ENCODE data around the gene AP5S1. TPM values are rescaled to one million over a fixed set of nuclear protein-coding genes. Genes with fewer than 3 reads are reported as not detected.
"Not testable (repeated sequence)": the region's sequence is repeated elsewhere in the genome, so short reads cannot be mapped to it uniquely, and the experiment has no call there.

Gene AP5S1
- total and polyA plus RNA-seq, 10 of the 15 experiments (the other 5 are each of a cell fraction or from before 2014, with no cell fraction given): 3.8 to 13.2 (median 7.8) TPM

DNA sequence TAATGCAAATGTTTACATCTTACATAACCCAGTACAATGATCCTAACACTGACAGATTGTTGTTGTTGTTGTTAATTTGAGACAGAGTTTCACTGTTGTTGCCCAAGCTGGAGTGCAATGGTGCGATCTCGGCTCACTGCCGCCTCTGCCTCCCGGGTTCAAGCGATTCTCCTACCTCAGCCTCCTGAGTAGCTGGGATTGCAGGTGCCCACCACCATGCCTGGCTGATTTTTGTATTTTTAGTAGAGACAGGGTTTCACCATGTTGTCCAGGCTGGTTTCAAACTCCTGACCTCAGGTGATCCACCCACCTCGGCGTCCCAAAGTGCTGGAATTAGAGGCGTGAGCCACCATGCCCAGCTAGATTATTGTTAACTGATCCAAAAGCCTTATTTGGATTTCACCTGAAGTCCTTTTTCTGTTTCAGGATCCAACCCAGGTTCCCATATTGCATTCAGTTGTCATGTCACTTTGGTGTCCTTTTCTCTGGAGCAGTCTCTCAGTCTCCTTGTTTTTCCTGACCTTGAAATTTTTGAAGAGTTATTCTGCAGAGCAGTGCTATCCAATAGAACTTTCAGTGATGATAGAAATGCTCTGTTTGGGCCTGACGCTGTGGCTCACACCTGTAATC is 23.8 kb downstream of the AP5S1 start:
- H3K9me3 ChIP-seq (replicated peaks; ENCODE audit: control insufficient read depth, insufficient read depth, low read length); H3K9ac ChIP-seq (ENCODE audit: control insufficient read depth, insufficient read depth, low read length); in situ Hi-C loops (cut with MboI); DNase-seq (ENCODE audit: low read depth, low spot score); H3K36me3 ChIP-seq (ENCODE audit: control insufficient read depth in 2 of 2, insufficient read depth in 2 of 2, low read length in 1 of 2); ATAC-seq; BruUV-seq (replicated peaks); FAIRE-seq; intact Hi-C loops (cut with micrococcal nuclease; ENCODE audit: unreplicated experiment); H3K4me3 ChIP-seq; H2AFZ ChIP-seq (ENCODE audit: control insufficient read depth, low read depth, low read length); H3K4me2 ChIP-seq (ENCODE audit: control insufficient read depth, insufficient read depth); H4K20me1 ChIP-seq (ENCODE audit: control insufficient read depth, insufficient read depth); H3K27me3 ChIP-seq (replicated peaks in 1 of 2; ENCODE audit: control insufficient read depth in 2 of 2, insufficient read depth in 2 of 2, low read length in 1 of 2): not testable (repeated sequence)
- Histone ChIP-seq H3K79me2 (ENCODE audit: control insufficient read depth, insufficient read depth, low read length) (peaks cover 26% of the 10 kb centered on the region), H3K27ac (ENCODE audit: control insufficient read depth, insufficient read depth) (peak overlapping the region; percentile 12; the same call in 1 of the 2 replicates), H3K4me1 (ENCODE audit: control insufficient read depth, insufficient read depth, low read length) (peaks cover 13% of the 10 kb centered on the region)
- CTCF ChIA-PET: interaction anchor here (0.7 to 1.7 kb wide), 4 partner anchors 11 to 99 kb away, joined by 3 to 17 read pairs (median 4); no protein-coding TSS in a partner anchor
- WGBS (ENCODE audit: insufficient coverage, insufficient replicate concordance, low lambda C conversion rate, missing lambda C conversion rate): 88% methylated on average over 9 of the region's 9 CpGs
- POLR2A ChIA-PET: interaction anchor here (1.4 to 1.6 kb wide), 2 partner anchors 23 to 58 kb away, joined by 3 to 17 read pairs; partner anchors contain the start of genes AP5S1 and CENPB
- RAD21 ChIA-PET (ENCODE audit: unreplicated experiment): interaction anchor here (1.5 kb wide), 1 partner anchor 58 kb away, joined by 3 read pairs; the partner anchor contains the start of gene CENPB
- SMC1A ChIA-PET (ENCODE audit: uncharacterized antibody, unreplicated experiment): interaction anchor here (1.3 to 1.7 kb wide), 4 partner anchors 9 to 55 kb away, joined by 3 to 9 read pairs (median 4); no protein-coding TSS in a partner anchor

DNA sequence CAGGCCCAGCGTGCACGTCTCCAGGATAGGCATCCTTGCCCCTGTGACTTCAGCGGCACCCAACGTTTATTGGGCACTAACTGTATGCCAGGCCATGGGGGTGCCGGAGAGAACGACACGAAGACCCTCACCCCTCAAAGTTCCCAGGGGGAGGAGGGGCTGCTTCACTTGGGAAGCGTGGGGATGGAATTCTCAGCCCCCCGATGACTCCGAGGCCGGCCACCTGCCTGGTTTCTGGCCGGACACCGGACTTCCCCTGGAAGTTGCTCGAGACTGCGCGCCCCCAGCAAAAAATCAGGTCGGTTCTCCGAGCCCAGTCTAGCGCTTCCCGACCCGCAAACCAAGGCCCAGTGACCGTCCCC is 26.0 kb downstream of the AP5S1 start:
- Histone ChIP-seq H4K20me1 (ENCODE audit: control insufficient read depth, insufficient read depth) (no peaks in the 10 kb centered on the region), H3K4me2 (ENCODE audit: control insufficient read depth, insufficient read depth) (peak overlapping the region; percentile 95), H3K4me1 (ENCODE audit: control insufficient read depth, insufficient read depth, low read length) (peaks cover 10% of the 10 kb centered on the region), H3K79me2 (ENCODE audit: control insufficient read depth, insufficient read depth, low read length) (peaks cover 29% of the 10 kb centered on the region), H2AFZ (ENCODE audit: control insufficient read depth, low read depth, low read length) (peak overlapping the region; percentile 86), H3K4me3 (peak overlapping the region; percentile 87), H3K27ac (ENCODE audit: control insufficient read depth, insufficient read depth) (peak overlapping the region; percentile 79), H3K9ac (ENCODE audit: control insufficient read depth, insufficient read depth, low read length) (peak overlapping the region; percentile 88), H3K36me3 (ENCODE audit: control insufficient read depth in 2 of 2, insufficient read depth in 2 of 2, low read length in 1 of 2) (no peaks in the 10 kb centered on the region), H3K9me3 (replicated peaks; ENCODE audit: control insufficient read depth, insufficient read depth, low read length) (no peaks in the 10 kb centered on the region), H3K27me3 (replicated peaks in 1 of 2; ENCODE audit: control insufficient read depth in 2 of 2, insufficient read depth in 2 of 2, low read length in 1 of 2) (no peaks in the 10 kb centered on the region)
- in situ Hi-C loops (cut with MboI) (no loop called here), intact Hi-C loops (cut with micrococcal nuclease; ENCODE audit: unreplicated experiment) (loop anchor here (2.0 kb wide), 2 partner anchors 26 to 52 kb away; partner anchors contain the start of gene AP5S1)
- ATAC-seq: no peak
- no peak for FAIRE-seq
- BruUV-seq (replicated peaks): no TSS peak
- ChIA-PET POLR2A (no interaction called here), CTCF (interaction anchor here (1.4 kb wide), 1 partner anchor 26 kb away, joined by 4 read pairs; the partner anchor contains the start of gene AP5S1), SMC1A (ENCODE audit: uncharacterized antibody, unreplicated experiment) (interaction anchor here (1.5 kb wide), 1 partner anchor 226 kb away, joined by 3 read pairs; no protein-coding TSS in a partner anchor), RAD21 (ENCODE audit: unreplicated experiment) (no interaction called here)
- 1% methylated on average over 22 of the region's 22 CpGs for WGBS (ENCODE audit: insufficient coverage, insufficient replicate concordance, low lambda C conversion rate, missing lambda C conversion rate)
- DNase-seq (ENCODE audit: low read depth, low spot score): no peak
- TF ChIP-seq GATAD2B (conservative IDR thresholded peaks at IDR 0.05; ENCODE audit: low read depth): peak; percentile 10
- TF ChIP-seq ESRRA (IDR thresholded peaks at IDR 0.05; ENCODE audit: low read length): 0 out of 2 replicates have a peak, but pooled peaks have one; percentile 45
- 0 out of 2 replicates have a peak, but pooled peaks have one; percentile 44 for TF ChIP-seq CHD1 (IDR thresholded peaks at IDR 0.05; ENCODE audit: low read depth, low read length)
- TF ChIP-seq KLF5 (IDR thresholded peaks at IDR 0.05; ENCODE audit: partially characterized antibody): no peak
- TF ChIP-seq, protein P1, sequence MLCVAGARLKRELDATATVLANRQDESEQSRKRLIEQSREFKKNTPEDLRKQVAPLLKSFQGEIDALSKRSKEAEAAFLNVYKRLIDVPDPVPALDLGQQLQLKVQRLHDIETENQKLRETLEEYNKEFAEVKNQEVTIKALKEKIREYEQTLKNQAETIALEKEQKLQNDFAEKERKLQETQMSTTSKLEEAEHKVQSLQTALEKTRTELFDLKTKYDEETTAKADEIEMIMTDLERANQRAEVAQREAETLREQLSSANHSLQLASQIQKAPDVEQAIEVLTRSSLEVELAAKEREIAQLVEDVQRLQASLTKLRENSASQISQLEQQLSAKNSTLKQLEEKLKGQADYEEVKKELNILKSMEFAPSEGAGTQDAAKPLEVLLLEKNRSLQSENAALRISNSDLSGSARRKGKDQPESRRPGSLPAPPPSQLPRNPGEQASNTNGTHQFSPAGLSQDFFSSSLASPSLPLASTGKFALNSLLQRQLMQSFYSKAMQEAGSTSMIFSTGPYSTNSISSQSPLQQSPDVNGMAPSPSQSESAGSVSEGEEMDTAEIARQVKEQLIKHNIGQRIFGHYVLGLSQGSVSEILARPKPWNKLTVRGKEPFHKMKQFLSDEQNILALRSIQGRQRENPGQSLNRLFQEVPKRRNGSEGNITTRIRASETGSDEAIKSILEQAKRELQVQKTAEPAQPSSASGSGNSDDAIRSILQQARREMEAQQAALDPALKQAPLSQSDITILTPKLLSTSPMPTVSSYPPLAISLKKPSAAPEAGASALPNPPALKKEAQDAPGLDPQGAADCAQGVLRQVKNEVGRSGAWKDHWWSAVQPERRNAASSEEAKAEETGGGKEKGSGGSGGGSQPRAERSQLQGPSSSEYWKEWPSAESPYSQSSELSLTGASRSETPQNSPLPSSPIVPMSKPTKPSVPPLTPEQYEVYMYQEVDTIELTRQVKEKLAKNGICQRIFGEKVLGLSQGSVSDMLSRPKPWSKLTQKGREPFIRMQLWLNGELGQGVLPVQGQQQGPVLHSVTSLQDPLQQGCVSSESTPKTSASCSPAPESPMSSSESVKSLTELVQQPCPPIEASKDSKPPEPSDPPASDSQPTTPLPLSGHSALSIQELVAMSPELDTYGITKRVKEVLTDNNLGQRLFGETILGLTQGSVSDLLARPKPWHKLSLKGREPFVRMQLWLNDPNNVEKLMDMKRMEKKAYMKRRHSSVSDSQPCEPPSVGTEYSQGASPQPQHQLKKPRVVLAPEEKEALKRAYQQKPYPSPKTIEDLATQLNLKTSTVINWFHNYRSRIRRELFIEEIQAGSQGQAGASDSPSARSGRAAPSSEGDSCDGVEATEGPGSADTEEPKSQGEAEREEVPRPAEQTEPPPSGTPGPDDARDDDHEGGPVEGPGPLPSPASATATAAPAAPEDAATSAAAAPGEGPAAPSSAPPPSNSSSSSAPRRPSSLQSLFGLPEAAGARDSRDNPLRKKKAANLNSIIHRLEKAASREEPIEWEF (IDR thresholded peaks at IDR 0.05; ENCODE audit: insufficient replicate concordance, low read depth, low read length): no peak
- TF ChIP-seq, protein P2, sequence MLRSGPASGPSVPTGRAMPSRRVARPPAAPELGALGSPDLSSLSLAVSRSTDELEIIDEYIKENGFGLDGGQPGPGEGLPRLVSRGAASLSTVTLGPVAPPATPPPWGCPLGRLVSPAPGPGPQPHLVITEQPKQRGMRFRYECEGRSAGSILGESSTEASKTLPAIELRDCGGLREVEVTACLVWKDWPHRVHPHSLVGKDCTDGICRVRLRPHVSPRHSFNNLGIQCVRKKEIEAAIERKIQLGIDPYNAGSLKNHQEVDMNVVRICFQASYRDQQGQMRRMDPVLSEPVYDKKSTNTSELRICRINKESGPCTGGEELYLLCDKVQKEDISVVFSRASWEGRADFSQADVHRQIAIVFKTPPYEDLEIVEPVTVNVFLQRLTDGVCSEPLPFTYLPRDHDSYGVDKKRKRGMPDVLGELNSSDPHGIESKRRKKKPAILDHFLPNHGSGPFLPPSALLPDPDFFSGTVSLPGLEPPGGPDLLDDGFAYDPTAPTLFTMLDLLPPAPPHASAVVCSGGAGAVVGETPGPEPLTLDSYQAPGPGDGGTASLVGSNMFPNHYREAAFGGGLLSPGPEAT (IDR thresholded peaks at IDR 0.05; ENCODE audit: low read depth): peak; percentile 23; the same call in 1 of the 2 replicates
- TF ChIP-seq SMARCA5 (IDR thresholded peaks at IDR 0.05): peak; percentile 59
- TF ChIP-seq IKZF1 (conservative IDR thresholded peaks at IDR 0.05): peak; percentile 76
- TF ChIP-seq CREB1 (IDR thresholded peaks at IDR 0.05; ENCODE audit: low read depth): no peak
